Fibroblast of mammary gland (primary cell): ENCODE results near the gene NXN.

ENCODE experiments used
- DNase-seq: peaks from one replicate; pipeline ENCODE4 v3.0.0-alpha.2; 2010; ENCODE audit warnings: low read depth
- H3K4me3 ChIP-seq: 2 replicates; pipeline ENCODE4 v1.5.1; 2011; ENCODE audit warnings: low read depth, mild to moderate bottlenecking, low read length, moderate library complexity; ENCODE audit not compliant: control insufficient read depth
- TF ChIP-seq, protein P1 (sequence below): conservative IDR thresholded peaks from 2 replicates; pipeline ENCODE4 v1.5.1; 2011; ENCODE audit warnings: low read depth, low read length, inconsistent platforms; ENCODE audit not compliant: control insufficient read depth, insufficient read depth

NXN gene

DNA sequence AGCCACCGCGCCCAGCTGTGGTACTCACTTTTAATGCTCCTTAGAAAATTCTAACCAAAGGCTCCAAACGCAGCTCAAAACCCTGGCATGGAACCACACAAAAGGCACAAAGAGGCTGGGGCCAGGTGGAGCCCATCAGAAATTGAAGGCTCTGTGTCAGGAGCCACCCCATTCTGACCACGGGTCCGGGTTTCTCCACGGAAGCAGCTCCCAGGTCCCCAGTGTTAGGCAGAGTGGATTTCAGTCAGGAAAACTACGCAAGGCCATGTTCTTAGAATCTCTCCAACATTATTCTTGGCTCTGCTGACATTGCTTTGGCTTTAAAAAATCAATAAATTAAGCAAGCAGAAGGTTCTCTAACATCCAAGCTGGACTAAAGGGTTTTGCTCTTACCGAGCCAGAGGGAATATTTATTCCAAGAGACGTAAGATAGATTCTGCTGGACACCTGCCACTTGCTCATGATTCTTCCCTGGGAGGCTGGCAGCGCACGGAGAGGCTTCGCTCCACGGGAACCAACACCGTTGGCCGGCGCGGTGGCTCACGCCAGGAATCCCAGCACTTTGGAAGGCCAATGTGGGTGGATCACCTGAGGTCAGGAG is 93.5 kb downstream of the NXN start:
- peak; percentile 52 for DNase-seq
- H3K4me3 ChIP-seq, result no peak overlapping the region
- TF ChIP-seq, protein P1, sequence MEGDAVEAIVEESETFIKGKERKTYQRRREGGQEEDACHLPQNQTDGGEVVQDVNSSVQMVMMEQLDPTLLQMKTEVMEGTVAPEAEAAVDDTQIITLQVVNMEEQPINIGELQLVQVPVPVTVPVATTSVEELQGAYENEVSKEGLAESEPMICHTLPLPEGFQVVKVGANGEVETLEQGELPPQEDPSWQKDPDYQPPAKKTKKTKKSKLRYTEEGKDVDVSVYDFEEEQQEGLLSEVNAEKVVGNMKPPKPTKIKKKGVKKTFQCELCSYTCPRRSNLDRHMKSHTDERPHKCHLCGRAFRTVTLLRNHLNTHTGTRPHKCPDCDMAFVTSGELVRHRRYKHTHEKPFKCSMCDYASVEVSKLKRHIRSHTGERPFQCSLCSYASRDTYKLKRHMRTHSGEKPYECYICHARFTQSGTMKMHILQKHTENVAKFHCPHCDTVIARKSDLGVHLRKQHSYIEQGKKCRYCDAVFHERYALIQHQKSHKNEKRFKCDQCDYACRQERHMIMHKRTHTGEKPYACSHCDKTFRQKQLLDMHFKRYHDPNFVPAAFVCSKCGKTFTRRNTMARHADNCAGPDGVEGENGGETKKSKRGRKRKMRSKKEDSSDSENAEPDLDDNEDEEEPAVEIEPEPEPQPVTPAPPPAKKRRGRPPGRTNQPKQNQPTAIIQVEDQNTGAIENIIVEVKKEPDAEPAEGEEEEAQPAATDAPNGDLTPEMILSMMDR, result no peak

DNA sequence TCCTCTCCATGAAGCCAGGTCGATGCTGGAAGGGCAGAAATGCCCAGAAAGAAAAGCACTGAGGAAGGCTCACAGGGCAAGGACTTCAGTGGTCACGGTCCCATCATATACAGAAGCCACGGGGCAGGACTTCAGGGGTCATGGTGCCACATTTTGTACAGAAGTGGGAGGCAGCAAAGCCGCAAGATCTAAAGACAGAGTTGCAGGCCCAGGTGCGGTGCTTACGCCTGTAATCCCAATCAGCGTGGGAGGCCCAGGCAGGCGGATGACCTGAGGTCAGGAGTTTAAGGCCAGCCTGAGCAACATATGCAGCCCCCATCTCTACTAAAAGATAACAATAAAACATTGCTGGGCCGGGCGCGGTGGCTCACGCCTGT is 96.0 kb downstream of the NXN start:
- no peak for DNase-seq
- TF ChIP-seq, protein P1, result no peak

DNA sequence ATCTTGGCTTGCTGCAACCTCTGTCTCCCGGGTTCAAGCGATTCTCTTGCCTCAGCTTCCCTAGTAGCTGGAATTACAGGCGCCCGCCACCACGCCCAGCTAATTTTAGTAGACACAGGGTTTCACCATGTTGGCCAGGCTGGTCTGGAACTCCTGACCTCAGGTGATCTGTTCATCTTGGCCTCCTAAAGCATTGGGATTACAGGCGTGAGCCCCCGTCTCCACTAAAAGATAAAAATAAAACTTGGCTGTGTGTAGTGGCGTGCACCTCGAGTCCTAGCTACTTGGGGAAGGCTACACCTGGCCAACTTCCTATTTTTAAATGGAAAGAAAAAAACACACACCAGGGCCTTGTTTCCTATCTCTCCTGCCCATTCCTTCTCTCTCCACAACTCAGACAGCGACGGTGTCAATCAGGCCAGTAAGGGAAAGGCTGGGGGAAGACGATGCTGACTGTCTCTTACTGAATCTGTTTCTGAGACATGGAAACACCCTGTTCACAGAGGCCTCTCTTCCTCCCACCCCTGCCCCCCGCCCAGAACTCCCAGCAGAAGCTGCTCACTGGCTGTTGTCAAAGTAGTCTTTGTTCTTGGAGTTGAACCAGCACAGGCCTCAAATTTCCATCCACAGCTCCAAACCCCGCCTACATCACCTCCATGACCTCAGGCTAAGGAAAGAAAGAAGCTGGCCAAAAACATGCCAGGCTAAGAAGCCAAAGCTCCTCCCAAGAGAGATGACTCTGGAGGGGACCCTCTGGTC is 96.6 kb downstream of the NXN start:
- peak; percentile 75 for DNase-seq
- H3K4me3 ChIP-seq, result no peak overlapping the region
- TF ChIP-seq, protein P1, result no peak

More for the DNA sequence above, 96.0 kb downstream of the NXN start:
- no peak overlapping the region for H3K4me3 ChIP-seq

DNA sequence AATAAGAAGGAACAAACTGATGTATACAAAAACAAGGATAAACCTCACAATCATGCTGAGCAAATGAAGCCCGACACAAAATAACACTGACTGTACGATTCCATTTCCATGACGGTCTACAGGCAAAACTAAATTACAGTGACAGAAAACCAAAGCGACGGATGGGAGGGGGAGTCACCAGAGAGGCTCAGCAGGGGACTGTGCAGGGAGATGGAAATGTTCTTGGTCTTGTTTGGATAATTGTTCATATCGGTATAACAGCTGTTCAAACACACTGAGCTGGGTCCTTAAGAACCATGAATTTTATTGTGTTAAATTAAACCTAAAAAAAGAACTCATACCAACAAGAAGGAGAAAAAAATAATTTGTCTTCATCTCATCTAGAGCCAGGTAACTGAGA is 97.8 kb downstream of the NXN start:
- TF ChIP-seq, protein P1, result no peak
- no peak overlapping the region for H3K4me3 ChIP-seq
- DNase-seq, result no peak

DNA sequence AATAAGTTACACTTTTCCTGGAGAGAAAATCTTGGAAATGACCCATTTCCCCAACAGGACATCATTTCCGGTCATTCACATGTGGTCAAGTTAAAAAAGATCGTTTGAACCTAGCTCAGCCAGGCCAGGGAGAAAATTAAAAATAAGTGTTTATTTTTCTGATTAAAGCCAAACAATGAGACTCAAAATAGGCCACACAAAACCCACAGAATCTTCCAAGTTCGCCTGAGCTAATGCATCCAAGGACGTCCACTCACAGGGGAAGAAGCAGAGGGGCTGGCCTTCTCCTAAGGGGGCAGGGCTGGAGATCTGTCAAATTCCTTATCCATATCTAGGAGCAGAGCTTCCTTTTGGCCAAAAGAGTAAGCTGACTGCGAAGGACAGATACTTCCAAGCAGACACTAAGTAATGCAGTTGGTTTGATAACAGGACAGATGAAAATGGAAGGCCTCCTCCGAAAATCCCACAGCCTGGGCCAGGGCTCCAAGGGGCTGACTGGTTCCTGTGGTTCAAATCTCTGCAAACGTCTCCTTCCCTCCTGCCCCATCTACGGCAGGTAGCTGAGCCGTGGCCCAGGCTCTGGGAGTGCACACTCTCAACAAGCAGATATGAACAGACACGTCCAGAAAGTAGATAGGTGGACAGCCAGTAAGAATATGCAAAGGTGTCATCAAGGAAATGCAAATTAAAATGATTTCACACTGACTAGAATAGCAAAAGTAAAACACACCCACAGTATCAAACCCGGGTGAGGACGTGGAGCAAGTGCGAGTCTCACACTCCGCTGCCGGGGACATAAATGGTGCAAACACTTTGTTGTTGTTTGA is 98.9 kb downstream of the NXN start:
- TF ChIP-seq, protein P1, result no peak
- peak; percentile 46 for DNase-seq
- no peak overlapping the region for H3K4me3 ChIP-seq

DNA sequence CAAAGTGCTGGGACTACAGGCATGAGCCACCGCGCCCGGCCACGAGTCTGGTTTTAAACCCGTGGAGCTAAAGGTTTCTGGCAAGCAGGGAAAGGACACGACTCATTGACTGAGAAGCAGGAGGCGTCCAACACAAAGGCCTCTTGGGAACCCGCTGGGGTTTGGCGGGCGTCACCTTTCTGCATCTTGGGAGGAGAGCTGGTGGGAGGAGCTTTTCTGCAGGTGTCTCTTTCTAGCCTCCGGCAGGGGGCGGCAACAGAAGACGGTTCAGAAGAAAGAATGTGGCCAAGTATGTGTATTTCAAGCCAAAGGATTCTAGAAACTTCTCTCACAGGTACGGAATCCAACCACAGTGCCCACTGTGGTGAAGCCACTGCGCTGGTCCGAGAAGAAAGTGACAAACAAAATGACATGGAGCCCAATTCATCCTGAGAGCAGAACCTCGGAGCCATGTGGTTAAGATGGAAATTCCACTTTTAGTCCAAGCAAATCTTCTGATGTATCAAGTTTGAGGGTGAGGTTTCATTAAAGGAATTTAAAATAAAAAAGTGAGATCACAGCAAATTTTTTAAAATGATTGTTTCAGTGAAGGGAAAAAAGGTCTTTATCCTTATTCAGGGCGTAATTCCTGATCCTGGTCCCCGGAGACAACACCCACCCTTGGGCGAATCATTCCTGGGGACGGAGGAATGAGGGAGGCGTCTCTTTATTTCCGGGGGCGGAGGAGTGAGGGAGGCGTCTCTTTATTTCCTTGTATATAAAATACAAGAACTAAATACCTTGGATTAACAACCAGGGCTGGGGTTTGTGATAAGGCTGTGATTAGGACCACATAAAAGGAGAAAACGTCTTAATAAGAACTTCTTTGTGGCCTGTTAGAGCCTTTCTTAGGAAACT is 99.8 kb downstream of the NXN start:
- TF ChIP-seq, protein P1, result peak; percentile 71
- DNase-seq, result peak; percentile 92
- H3K4me3 ChIP-seq, result no peak overlapping the region
